GOT3 (cell line): Measurements from ENCODE around the gene OXSR1.
"Not testable (repeated sequence)": the region's sequence is repeated elsewhere in the genome, so short reads cannot be mapped to it uniquely, and the experiment has no call there.

ENCODE experiments used
- DNase-seq: peaks from one replicate; lab custom pipeline; 2025; ENCODE audit warnings: mixed read lengths; lab: John Stamatoyannopoulos, UW

The OXSR1 gene

GRCh38 chr3:38141952-38142273 is 23.4 kb upstream of the OXSR1 start:
- no peak for DNase-seq

GRCh38 chr3:38142959-38143358 is 22.4 kb upstream of the OXSR1 start:
- no peak for DNase-seq

GRCh38 chr3:38143511-38143910 is 21.8 kb upstream of the OXSR1 start:
- no peak for DNase-seq

- DNase-seq, result no peak
Measured at GRCh38 chr3:38146504-38146903, 18.8 kb upstream of the OXSR1 start.

GRCh38 chr3:38147421-38147820 is 17.9 kb upstream of the OXSR1 start:
- DNase-seq, result no peak

GRCh38 chr3:38148311-38148882 is 16.9 kb upstream of the OXSR1 start:
- no peak for DNase-seq

GRCh38 chr3:38149708-38150107 is 15.6 kb upstream of the OXSR1 start:
- no peak for DNase-seq

- no peak for DNase-seq
Measured at GRCh38 chr3:38150780-38151528, 14.4 kb upstream of the OXSR1 start.

- no peak for DNase-seq
Measured at GRCh38 chr3:38151667-38152265, 13.6 kb upstream of the OXSR1 start.

GRCh38 chr3:38152609-38153008 is 12.7 kb upstream of the OXSR1 start:
- no peak for DNase-seq

- DNase-seq, result no peak
Measured at GRCh38 chr3:38153221-38153620, 12.1 kb upstream of the OXSR1 start.

- no peak for DNase-seq
Measured at GRCh38 chr3:38154033-38154494, 11.3 kb upstream of the OXSR1 start.

- DNase-seq, result no peak
Measured at GRCh38 chr3:38154625-38155255, 10.6 kb upstream of the OXSR1 start.

GRCh38 chr3:38155825-38156224 is 9.5 kb upstream of the OXSR1 start:
- DNase-seq, result no peak

- no peak for DNase-seq
Measured at GRCh38 chr3:38157117-38157516, 8.2 kb upstream of the OXSR1 start.

- DNase-seq, result no peak
Measured at GRCh38 chr3:38157595-38157994, 7.7 kb upstream of the OXSR1 start.

GRCh38 chr3:38158472-38158871 is 6.9 kb upstream of the OXSR1 start:
- no peak for DNase-seq

GRCh38 chr3:38160704-38161103 is 4.6 kb upstream of the OXSR1 start:
- DNase-seq, result not testable (repeated sequence)

- DNase-seq, result no peak
Measured at GRCh38 chr3:38163117-38163840, 2.1 kb upstream of the OXSR1 start.

- no peak for DNase-seq
Measured at GRCh38 chr3:38163841-38164642, 1.3 kb upstream of the OXSR1 start.

- DNase-seq, result no peak
Measured at GRCh38 chr3:38164643-38164951, 740 bp upstream of the OXSR1 start.
